A673 (cell line): ENCODE data around the gene RSPH1. TPM values are rescaled to one million over a fixed set of nuclear protein-coding genes. Genes with fewer than 3 reads are reported as not detected.

ENCODE experiments used
- BruUV-seq: library from RNA; stranded (reverse); fragments of 400-500 nt; replicated peaks from 2 replicates; lab custom pipeline; 2021; lab: Mats Ljungman, UMichigan
- CTCF ChIA-PET: fragments of 300-600 bp; sonication (Branson Sonifier 250); formaldehyde crosslinking; loops from one replicate; lab custom pipeline; 2022; ENCODE audit warnings: antibody characterized with exemption; lab: Charles Lee
- POLR2A ChIA-PET: fragments of 300-600 bp; sonication (Branson Sonifier 250); formaldehyde crosslinking; loops from one replicate; lab custom pipeline; 2022; ENCODE audit warnings: antibody characterized with exemption; ENCODE audit not compliant: low non-redundant PET; lab: Charles Lee
- DNase-seq: peaks from one replicate; pipeline ENCODE4 v3.0.0-alpha.2; 2015; ENCODE audit warnings: low spot score
- H3K27ac ChIP-seq: fragments of 200-600 bp; sonication (generic); 2 replicates; pipeline ENCODE4 v1.5.1; 2016; ENCODE audit warnings: mixed run types, low read depth, mild to moderate bottlenecking, mixed read lengths, antibody characterized with exemption, low read length; ENCODE audit not compliant: poor library complexity, severe bottlenecking
- H3K27me3 ChIP-seq: fragments of 200-600 bp; sonication (generic); replicated peaks from 2 replicates; pipeline ENCODE4 v1.6.1; 2017; ENCODE audit warnings: mixed run types, low read depth, mild to moderate bottlenecking, mixed read lengths, antibody characterized with exemption, low read length; ENCODE audit not compliant: insufficient read depth, poor library complexity
- H3K36me3 ChIP-seq: fragments of 200-600 bp; sonication (generic); 2 replicates; pipeline ENCODE4 v1.6.1; 2016; ENCODE audit warnings: mixed run types, mild to moderate bottlenecking, mixed read lengths, antibody characterized with exemption, low read length; ENCODE audit not compliant: insufficient read depth, poor library complexity, severe bottlenecking
- H3K4me1 ChIP-seq: fragments of 200-600 bp; sonication (generic); 2 replicates; pipeline ENCODE4 v1.6.1; 2017; ENCODE audit warnings: mixed run types, mild to moderate bottlenecking, mixed read lengths, antibody characterized with exemption, low read length; ENCODE audit not compliant: insufficient read depth, poor library complexity, severe bottlenecking
- H3K4me3 ChIP-seq: fragments of 200-600 bp; sonication (generic); 2 replicates; pipeline ENCODE4 v1.5.1; 2016; ENCODE audit warnings: low read depth, mixed run types, mild to moderate bottlenecking, mixed read lengths, low read length; ENCODE audit not compliant: poor library complexity, severe bottlenecking
- H3K9me3 ChIP-seq: fragments of 200-600 bp; sonication (generic); 2 replicates; pipeline ENCODE4 v1.6.1; 2016; ENCODE audit warnings: mixed run types, low read depth, mild to moderate bottlenecking, mixed read lengths, antibody characterized with exemption, low read length; ENCODE audit not compliant: poor library complexity, severe bottlenecking
- EZH2 ChIP-seq: fragments of 200-600 bp; sonication (generic); IDR thresholded peaks from 2 replicates; pipeline ENCODE4 v1.6.1; 2017; ENCODE audit warnings: borderline replicate concordance, low read depth, mild to moderate bottlenecking, mixed read lengths, antibody characterized with exemption, low read length; ENCODE audit not compliant: poor library complexity, severe bottlenecking
- intact Hi-C: fragments of 100-400 bp; cut with micrococcal nuclease; formaldehyde crosslinking; loops from one replicate; pipeline ENCODE4 v1.10.0; 2022; ENCODE audit not compliant: unreplicated experiment
- total RNA-seq: library from RNA; stranded (reverse); gene quantifications from 2 replicates; pipeline ENCODE4 v1.2.3, GENCODE V29; 2021
- TF ChIP-seq, protein P1 (sequence below): fragments of 300-800, 200-600 bp; sonication (generic); conservative IDR thresholded peaks from 2 replicates; pipeline ENCODE4 v1.5.1; 2017; ENCODE audit warnings: low read depth, mild to moderate bottlenecking, antibody characterized with exemption, low read length, moderate library complexity, mixed read lengths

RSPH1 gene
- total RNA-seq, 1 experiment from 2014 or later = 0.45 TPM

DNA sequence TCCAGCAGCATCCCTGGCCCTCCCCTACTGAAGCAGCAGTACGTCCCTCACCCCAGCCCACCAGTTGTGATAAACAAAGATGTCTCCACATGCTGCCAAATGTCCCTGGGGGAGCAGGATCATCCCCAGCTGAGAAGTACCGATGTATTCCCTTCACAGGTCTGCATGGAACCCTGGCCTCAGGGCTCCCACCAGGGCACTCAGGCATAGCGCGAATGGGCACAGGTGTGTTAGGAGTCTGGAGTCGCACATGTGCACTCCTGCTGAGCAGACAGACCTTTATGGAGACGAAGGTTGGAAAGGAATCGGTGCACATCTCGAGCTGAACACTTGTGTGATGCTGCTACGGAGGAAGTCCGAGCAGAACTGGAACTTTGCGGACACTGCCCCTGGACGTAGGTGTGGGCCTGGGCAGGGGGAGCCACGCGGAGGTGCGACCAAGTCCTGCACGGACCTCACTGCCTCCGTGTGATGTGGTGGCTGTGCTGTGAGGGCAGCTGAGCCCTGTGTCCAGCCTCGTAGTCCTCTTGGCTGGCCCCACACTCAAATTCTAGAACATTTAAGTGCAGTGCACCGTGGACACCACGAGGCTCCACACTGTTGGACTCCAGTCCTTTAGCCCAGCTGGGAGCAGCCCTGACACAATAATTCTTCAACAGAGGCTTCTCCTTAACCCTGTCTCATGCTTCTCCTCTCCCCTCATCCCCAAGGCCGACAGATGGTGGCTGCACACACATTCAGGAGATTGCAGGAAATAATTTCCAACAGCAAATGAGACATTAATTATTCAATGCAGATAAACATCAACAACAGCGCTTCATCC, 43.4 kb downstream of the RSPH1 start:
- DNase-seq = no peak
- no peak overlapping the region for H3K4me3 ChIP-seq
- CTCF ChIA-PET = no interaction called here
- H3K27me3 ChIP-seq = no peaks in the 10 kb centered on the region
- no peaks in the 10 kb centered on the region for H3K36me3 ChIP-seq
- H3K27ac ChIP-seq = no peak overlapping the region
- no peak for TF ChIP-seq EZH2
- H3K9me3 ChIP-seq = no peaks in the 10 kb centered on the region
- POLR2A ChIA-PET = no interaction called here
- peaks cover 25% of the 10 kb centered on the region for H3K4me1 ChIP-seq
- BruUV-seq = no TSS peak
- intact Hi-C loops = loop anchor here (10.0 kb wide), 1 partner anchor 838 kb away; no protein-coding TSS in a partner anchor

DNA sequence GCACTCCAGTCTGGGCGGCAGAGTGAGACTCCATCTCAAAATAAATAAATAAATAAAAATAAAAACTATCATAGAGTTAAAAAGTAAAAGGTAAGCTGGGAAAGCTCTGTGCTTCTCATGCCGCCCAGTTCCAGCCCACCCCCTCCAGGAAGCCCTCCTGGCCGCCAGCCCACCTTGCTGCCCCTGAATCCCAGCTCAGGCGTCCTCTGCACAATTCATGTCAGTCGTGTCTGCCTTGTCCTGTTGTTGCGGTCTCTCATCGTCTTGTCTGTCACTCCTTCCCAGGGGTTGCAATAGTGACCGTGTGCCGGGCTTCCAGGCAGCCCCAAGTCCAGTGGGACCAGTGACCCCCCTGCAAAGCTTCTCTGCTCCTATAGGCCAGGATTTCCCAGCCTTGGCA, 44.1 kb downstream of the RSPH1 start:
- intact Hi-C loops = loop anchor here (2.0 to 10.0 kb wide), 3 partner anchors 85 to 837 kb away; no protein-coding TSS in a partner anchor
- H3K36me3 ChIP-seq = no peaks in the 10 kb centered on the region
- no peak overlapping the region for H3K4me3 ChIP-seq
- POLR2A ChIA-PET = no interaction called here
- CTCF ChIA-PET = no interaction called here
- peaks cover 25% of the 10 kb centered on the region for H3K4me1 ChIP-seq
- H3K9me3 ChIP-seq = no peaks in the 10 kb centered on the region
- TF ChIP-seq, protein P1, sequence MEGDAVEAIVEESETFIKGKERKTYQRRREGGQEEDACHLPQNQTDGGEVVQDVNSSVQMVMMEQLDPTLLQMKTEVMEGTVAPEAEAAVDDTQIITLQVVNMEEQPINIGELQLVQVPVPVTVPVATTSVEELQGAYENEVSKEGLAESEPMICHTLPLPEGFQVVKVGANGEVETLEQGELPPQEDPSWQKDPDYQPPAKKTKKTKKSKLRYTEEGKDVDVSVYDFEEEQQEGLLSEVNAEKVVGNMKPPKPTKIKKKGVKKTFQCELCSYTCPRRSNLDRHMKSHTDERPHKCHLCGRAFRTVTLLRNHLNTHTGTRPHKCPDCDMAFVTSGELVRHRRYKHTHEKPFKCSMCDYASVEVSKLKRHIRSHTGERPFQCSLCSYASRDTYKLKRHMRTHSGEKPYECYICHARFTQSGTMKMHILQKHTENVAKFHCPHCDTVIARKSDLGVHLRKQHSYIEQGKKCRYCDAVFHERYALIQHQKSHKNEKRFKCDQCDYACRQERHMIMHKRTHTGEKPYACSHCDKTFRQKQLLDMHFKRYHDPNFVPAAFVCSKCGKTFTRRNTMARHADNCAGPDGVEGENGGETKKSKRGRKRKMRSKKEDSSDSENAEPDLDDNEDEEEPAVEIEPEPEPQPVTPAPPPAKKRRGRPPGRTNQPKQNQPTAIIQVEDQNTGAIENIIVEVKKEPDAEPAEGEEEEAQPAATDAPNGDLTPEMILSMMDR = no peak
- TF ChIP-seq EZH2 = no peak
- no TSS peak for BruUV-seq
- H3K27ac ChIP-seq = no peak overlapping the region
- H3K27me3 ChIP-seq = no peaks in the 10 kb centered on the region
- DNase-seq = no peak

DNA sequence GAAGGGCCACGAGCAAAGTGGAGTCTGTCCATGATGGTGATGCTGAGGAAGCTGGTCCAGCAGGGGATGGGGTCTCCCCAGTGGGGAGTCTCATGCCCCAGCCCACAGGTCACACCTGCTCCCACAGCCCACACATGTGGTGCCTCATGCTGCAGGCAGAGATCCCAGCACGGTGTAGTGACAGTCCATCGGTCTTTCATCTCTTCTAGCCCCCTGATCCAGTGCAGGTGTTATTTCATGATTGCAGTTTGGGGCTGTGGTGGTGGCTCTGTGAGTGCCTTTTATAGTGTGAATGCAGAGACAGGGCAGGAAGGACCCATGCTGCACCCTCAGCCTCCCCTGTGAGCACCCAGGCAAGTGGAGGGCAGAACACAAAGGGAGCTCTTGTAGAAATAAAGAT, 47.3 kb downstream of the RSPH1 start:
- ChIA-PET POLR2A (no interaction called here), CTCF (interaction anchor here (1.0 kb wide), 1 partner anchor 139 kb away, joined by 3 read pairs; no protein-coding TSS in a partner anchor)
- no peak overlapping the region for H3K4me3 ChIP-seq

More for the DNA sequence above, 47.3 kb downstream of the RSPH1 start:
- no peaks in the 10 kb centered on the region for H3K9me3 ChIP-seq
- no peaks in the 10 kb centered on the region for H3K36me3 ChIP-seq
- no peak overlapping the region for H3K27ac ChIP-seq
- TF ChIP-seq, protein P1 = no peak
- no peak for TF ChIP-seq EZH2
- H3K4me1 ChIP-seq = peaks cover 6% of the 10 kb centered on the region
- DNase-seq = no peak
- H3K27me3 ChIP-seq = no peaks in the 10 kb centered on the region
- BruUV-seq = no TSS peak
- intact Hi-C loops = loop anchor here (5.0 kb wide), 1 partner anchor 301 kb away; no protein-coding TSS in a partner anchor
